Natural killer cell (primary cell): Measurements from ENCODE around the gene HSD17B1. TPM values are rescaled to one million over a fixed set of nuclear protein-coding genes. Genes with fewer than 3 reads are reported as not detected.

ENCODE experiments used
- ATAC-seq, 3 donors: fragments of 150-1000 bp in 2 of 3; fragments of 200-7000 bp in 1 of 3; cut with Tn5 transposase; 1 replicate in 1 of 3; 2 replicates in 2 of 3; pipeline ENCODE4 v1.10.0; 2021; ENCODE audit warnings: mild to moderate bottlenecking in 2 of 3, moderate library complexity in 2 of 3
- DNase-seq, 2 donors: peaks; one replicate each; pipeline versions ENCODE4 v3.0.0 to v3.0.0-alpha.2; 2013 to 2021; ENCODE audit warnings: mixed read lengths in 1 of 2
- H3K27ac ChIP-seq: one replicate; pipeline ENCODE4 v1.5.1; 2013; ENCODE audit warnings: mild to moderate bottlenecking, low read length
- H3K27me3 ChIP-seq: one replicate; pipeline ENCODE4 v1.6.1; 2013; ENCODE audit warnings: low read length; ENCODE audit not compliant: control insufficient read depth, insufficient read depth
- H3K36me3 ChIP-seq: one replicate; pipeline ENCODE4 v1.6.1; 2013; ENCODE audit warnings: low read length; ENCODE audit not compliant: control insufficient read depth, insufficient read depth
- H3K4me1 ChIP-seq: one replicate; pipeline ENCODE4 v1.6.1; 2013; ENCODE audit warnings: low read length; ENCODE audit not compliant: control insufficient read depth, insufficient read depth
- H3K4me3 ChIP-seq: one replicate; pipeline ENCODE4 v1.5.1; 2013; ENCODE audit warnings: low read length
- H3K9me3 ChIP-seq: one replicate; pipeline ENCODE4 v1.6.1; 2013; ENCODE audit warnings: low read length; ENCODE audit not compliant: control insufficient read depth, insufficient read depth
- H3K27ac Mint-ChIP-seq, 2 donors: one replicate each; pipeline ENCODE4 v1.8.0; 2022; ENCODE audit warnings: mild to moderate bottlenecking in 2 of 2, mixed read lengths in 2 of 2, moderate library complexity in 1 of 2
- H3K27me3 Mint-ChIP-seq, 2 donors: one replicate each; pipeline ENCODE4 v1.8.0; 2022; ENCODE audit warnings: low read depth in 2 of 2, mixed read lengths in 2 of 2
- H3K36me3 Mint-ChIP-seq: one replicate; pipeline ENCODE4 v1.8.0; 2022; ENCODE audit warnings: mixed read lengths
- H3K4me1 Mint-ChIP-seq, 2 donors: one replicate each; pipeline ENCODE4 v1.8.0; 2022; ENCODE audit warnings: mixed read lengths in 2 of 2
- H3K4me3 Mint-ChIP-seq: one replicate; pipeline ENCODE4 v1.8.0; 2022; ENCODE audit warnings: mild to moderate bottlenecking, moderate library complexity, mixed read lengths
- H3K9me3 Mint-ChIP-seq, 2 donors: one replicate each; pipeline ENCODE4 v1.8.0; 2022; ENCODE audit warnings: mixed read lengths in 2 of 2
- WGBS: methylation state at CpG from one replicate; pipeline ENCODE4 v1.1.7; 2013; ENCODE audit warnings: missing lambda C conversion rate; ENCODE audit not compliant: insufficient coverage; 5-methylcytosine and 5-hydroxymethylcytosine counted together
- intact Hi-C: fragments of 100-400 bp; cut with micrococcal nuclease; formaldehyde crosslinking; loops from one replicate; pipeline ENCODE4 v1.14.2; 2022
- total RNA-seq, 4 donors: library from RNA; stranded (reverse); fragments of 120-200 nt in 1 of 4; gene quantifications; one replicate each; pipeline versions ENCODE4 v1.2.3 to v1.2.4, GENCODE V29; 2013 to 2022
- TF ChIP-seq, protein P1 (sequence below): fragments of 200-600 bp; IDR thresholded peaks from one replicate; pipeline ENCODE4 v1.8.0; 2022; ENCODE audit warnings: antibody characterized with exemption

The HSD17B1 gene
- total RNA-seq, 3 donors from 2014 or later (not counting 1 experiment from before 2014, with no cell fraction given), result 0.68 to 1.6 (median 1.2) TPM

DNA sequence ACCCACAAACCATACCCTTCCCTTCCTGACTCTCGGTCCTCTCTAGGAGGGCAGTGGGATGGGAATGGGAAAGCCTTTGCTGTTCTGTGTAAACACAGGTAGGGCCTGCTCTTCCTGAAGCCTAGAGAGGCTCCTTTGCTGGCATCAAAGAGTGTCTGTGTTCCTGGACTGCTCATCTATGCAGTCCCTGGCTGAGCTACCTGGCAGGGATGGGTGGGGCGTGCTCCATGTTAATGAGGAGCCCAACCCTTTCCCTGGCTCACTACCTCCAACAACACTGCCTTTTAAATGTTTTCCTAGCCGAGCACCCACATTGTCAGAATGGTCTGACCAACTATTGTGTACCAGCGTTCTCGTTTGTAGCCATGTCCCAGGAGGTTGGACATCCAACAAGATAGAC is 43.3 kb upstream of the HSD17B1 start:
- Mint-ChIP-seq H3K27ac (no peak overlapping the region), H3K4me1 (peaks cover 0 to 10% of the 10 kb centered on the region in 2 donors), H3K4me3 (no peak overlapping the region), H3K36me3 (no peaks in the 10 kb centered on the region), H3K9me3 (no peaks in the 10 kb centered on the region), H3K27me3 (peaks cover 46 to 64% of the 10 kb centered on the region in 2 donors)
- TF ChIP-seq, protein P1, sequence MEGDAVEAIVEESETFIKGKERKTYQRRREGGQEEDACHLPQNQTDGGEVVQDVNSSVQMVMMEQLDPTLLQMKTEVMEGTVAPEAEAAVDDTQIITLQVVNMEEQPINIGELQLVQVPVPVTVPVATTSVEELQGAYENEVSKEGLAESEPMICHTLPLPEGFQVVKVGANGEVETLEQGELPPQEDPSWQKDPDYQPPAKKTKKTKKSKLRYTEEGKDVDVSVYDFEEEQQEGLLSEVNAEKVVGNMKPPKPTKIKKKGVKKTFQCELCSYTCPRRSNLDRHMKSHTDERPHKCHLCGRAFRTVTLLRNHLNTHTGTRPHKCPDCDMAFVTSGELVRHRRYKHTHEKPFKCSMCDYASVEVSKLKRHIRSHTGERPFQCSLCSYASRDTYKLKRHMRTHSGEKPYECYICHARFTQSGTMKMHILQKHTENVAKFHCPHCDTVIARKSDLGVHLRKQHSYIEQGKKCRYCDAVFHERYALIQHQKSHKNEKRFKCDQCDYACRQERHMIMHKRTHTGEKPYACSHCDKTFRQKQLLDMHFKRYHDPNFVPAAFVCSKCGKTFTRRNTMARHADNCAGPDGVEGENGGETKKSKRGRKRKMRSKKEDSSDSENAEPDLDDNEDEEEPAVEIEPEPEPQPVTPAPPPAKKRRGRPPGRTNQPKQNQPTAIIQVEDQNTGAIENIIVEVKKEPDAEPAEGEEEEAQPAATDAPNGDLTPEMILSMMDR, result no peak
- no peak for DNase-seq
- H3K4me3 ChIP-seq, result no peak overlapping the region
- no peaks in the 10 kb centered on the region for H3K9me3 ChIP-seq
- no peak for ATAC-seq
- H3K4me1 ChIP-seq, result no peaks in the 10 kb centered on the region
- WGBS, result 71% methylated on average over 4 of the region's 5 CpGs
- peaks cover 2% of the 10 kb centered on the region for H3K27me3 ChIP-seq
- H3K36me3 ChIP-seq, result no peaks in the 10 kb centered on the region
- H3K27ac ChIP-seq, result no peak overlapping the region
- intact Hi-C loops, result no loop called here

DNA sequence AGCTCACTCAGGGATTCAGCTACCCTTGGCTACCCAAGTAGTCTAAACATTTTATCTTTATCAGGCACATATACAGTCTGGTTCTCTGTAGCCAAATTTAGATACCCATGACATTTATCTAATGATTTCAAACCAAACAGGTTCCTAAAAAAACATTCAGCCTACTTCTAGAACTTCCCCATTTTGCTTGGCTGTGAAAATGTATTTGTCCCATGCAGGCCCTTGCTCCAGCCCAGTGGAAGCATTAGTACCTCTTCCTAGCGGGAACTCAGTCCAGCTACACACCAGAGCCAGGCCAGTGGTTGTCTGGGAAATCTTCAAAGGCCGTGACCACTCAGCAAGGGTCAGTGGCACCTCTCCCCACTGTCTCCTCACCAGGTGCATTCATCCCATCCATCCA is 42.9 kb upstream of the HSD17B1 start:
- DNase-seq (no peak), ATAC-seq (no peak)
- TF ChIP-seq, protein P1, result no peak
- no peaks in the 10 kb centered on the region for H3K9me3 ChIP-seq
- WGBS, result 86% methylated on average over 2 of the region's 2 CpGs
- no peak overlapping the region for H3K27ac ChIP-seq
- no peaks in the 10 kb centered on the region for H3K36me3 ChIP-seq
- Mint-ChIP-seq H3K9me3 (no peaks in the 10 kb centered on the region), H3K4me1 (peaks cover 0 to 10% of the 10 kb centered on the region in 2 donors), H3K27ac (no peak overlapping the region), H3K36me3 (no peaks in the 10 kb centered on the region), H3K27me3 (peaks cover 47 to 63% of the 10 kb centered on the region in 2 donors), H3K4me3 (no peak overlapping the region)
- intact Hi-C loops, result no loop called here
- peaks cover 2% of the 10 kb centered on the region for H3K27me3 ChIP-seq
- no peaks in the 10 kb centered on the region for H3K4me1 ChIP-seq
- H3K4me3 ChIP-seq, result no peak overlapping the region

DNA sequence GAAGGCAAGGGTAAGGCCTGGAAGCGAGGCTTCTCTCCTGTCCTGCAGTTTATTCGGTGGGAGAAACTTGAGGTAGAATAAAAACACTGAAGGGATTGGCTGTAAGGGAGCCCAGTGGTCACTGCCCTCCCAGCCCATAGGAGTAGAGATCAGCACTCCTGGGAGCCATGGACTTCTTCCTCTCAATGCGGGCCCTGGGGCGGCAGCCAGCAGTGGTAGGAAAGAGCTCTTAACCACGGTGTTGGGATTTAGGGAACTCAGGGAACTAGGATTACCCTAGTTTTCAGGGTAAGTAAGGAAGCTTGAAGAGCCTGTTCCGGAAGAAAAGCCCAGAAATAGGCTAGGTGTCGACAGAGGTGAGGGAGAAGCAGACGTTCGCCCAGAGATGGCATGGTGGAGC is 40.5 kb upstream of the HSD17B1 start:
- no peak overlapping the region for H3K4me3 ChIP-seq
- no peaks in the 10 kb centered on the region for H3K9me3 Mint-ChIP-seq
- no peaks in the 10 kb centered on the region for H3K36me3 ChIP-seq
- DNase-seq (no peak), ATAC-seq (no peak)
- H3K27ac ChIP-seq, result no peak overlapping the region
- no peaks in the 10 kb centered on the region for H3K9me3 ChIP-seq
- no peak overlapping the region for H3K27ac Mint-ChIP-seq
- peaks cover 54 to 59% of the 10 kb centered on the region in 2 donors for H3K27me3 Mint-ChIP-seq
- no peaks in the 10 kb centered on the region for H3K36me3 Mint-ChIP-seq
- whole genome bisulfite sequencing, result 86% methylated on average over 9 of the region's 9 CpGs
- H3K4me3 Mint-ChIP-seq, result no peak overlapping the region
- peaks cover 2% of the 10 kb centered on the region for H3K27me3 ChIP-seq
- TF ChIP-seq, protein P1, result no peak
- H3K4me1 Mint-ChIP-seq, result peaks cover 0 to 11% of the 10 kb centered on the region in 2 donors
- intact Hi-C loops, result no loop called here
- peaks cover 2% of the 10 kb centered on the region for H3K4me1 ChIP-seq

DNA sequence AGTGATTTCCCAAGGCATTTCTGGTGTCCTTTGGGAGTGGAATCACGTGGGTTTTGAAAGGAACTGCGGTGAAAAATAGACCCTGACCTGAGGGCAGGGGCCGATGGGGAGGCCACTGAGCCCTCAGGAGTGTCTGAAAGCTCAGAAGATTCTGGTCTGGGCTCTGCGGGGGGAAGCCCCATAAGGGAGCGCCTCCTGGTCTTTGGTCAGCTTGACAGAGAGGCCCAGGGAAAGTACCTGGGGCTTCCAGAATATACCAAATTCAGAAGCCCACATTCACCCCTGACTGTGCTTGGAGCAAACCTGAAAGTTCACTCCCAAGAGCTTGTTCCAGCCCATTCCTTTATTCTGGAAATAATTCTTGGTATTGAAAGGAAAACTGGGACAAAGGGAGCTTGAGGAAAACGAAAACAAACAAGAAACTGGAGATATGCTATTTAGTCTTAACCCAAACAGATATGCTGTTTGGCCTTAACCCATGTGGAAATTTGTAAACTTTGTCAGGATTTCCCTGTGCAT is 39.9 kb upstream of the HSD17B1 start:
- intact Hi-C loops, result no loop called here
- 67% methylated on average over 6 of the region's 6 CpGs for WGBS
- no peak overlapping the region for H3K4me3 ChIP-seq
- Mint-ChIP-seq H3K9me3 (no peaks in the 10 kb centered on the region), H3K36me3 (no peaks in the 10 kb centered on the region), H3K4me1 (peaks cover 5 to 16% of the 10 kb centered on the region in 2 donors), H3K4me3 (no peak overlapping the region), H3K27ac (no peak overlapping the region), H3K27me3 (peaks cover 51 to 55% of the 10 kb centered on the region in 2 donors)
- DNase-seq (no peak), ATAC-seq (no peak)
- TF ChIP-seq, protein P1, result no peak
- H3K4me1 ChIP-seq, result peaks cover 6% of the 10 kb centered on the region
- H3K27ac ChIP-seq, result no peak overlapping the region
- no peaks in the 10 kb centered on the region for H3K36me3 ChIP-seq
- H3K9me3 ChIP-seq, result no peaks in the 10 kb centered on the region
- H3K27me3 ChIP-seq, result peaks cover under 1% of the 10 kb centered on the region
